GM18511 (cell line): ENCODE measurements around the gene PYGB.

Source experiments
- ATAC-seq: cut with Tn5 transposase; IDR thresholded peaks from one replicate; pipeline ENCODE4 v1.9.1; 2021; ENCODE audit warnings: mild to moderate bottlenecking, moderate library complexity; ENCODE audit not compliant: unreplicated experiment

The PYGB gene

DNA sequence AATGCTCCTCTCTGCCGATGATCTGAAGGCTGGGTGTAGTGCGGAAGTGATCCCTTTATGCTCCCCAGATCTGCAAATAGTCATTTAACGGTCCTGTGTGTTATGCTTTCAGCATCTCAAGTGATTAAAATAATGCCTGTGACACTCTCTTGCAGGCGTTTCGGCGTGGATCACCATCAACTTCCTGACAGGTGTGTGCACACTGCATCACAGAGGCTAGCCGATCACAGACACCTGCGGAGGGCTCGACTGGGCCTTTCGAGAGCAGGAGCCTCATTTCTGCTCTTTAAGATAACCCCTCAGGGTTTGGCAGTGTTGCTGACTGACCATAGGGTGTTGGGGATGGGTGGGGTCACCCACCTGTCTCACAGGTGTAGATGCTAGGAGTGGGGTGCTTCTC, 32.4 kb upstream of the PYGB start:
- no peak for ATAC-seq

DNA sequence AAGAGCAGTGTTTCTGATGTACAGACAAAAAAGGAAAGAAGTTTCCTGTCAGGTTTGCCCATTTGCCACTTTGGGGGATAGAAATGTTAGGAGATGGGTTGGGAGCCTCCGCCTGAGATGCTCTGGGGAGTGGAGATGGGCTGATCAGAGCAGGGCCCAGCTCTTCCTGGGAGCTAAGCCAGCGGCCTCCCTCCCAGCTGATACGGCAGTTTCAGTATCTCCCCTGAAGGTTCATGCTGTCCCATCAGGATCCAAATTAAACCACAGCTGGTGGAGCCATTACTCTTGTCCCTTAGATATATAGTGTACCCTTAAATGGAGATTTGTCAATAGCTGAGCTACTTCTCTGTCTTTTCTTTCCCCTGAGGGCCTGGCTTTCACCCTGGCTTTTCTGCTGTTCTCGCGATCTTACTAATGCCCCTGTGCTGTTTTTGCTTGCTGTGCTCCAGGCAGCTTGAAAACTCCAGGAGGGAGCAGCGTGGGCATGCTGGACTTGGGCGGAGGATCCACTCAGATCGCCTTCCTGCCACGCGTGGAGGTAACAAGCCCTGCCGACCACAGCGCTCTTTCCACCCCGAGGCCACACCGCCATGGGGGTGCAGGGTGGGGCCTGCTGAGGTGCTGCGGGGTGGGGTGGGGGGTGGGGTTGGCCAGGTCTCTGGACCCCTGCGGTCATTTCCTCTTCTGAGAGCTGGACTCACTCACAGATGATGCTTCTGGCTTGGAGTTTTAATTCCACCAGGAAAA, 31.5 kb upstream of the PYGB start:
- ATAC-seq: no peak

DNA sequence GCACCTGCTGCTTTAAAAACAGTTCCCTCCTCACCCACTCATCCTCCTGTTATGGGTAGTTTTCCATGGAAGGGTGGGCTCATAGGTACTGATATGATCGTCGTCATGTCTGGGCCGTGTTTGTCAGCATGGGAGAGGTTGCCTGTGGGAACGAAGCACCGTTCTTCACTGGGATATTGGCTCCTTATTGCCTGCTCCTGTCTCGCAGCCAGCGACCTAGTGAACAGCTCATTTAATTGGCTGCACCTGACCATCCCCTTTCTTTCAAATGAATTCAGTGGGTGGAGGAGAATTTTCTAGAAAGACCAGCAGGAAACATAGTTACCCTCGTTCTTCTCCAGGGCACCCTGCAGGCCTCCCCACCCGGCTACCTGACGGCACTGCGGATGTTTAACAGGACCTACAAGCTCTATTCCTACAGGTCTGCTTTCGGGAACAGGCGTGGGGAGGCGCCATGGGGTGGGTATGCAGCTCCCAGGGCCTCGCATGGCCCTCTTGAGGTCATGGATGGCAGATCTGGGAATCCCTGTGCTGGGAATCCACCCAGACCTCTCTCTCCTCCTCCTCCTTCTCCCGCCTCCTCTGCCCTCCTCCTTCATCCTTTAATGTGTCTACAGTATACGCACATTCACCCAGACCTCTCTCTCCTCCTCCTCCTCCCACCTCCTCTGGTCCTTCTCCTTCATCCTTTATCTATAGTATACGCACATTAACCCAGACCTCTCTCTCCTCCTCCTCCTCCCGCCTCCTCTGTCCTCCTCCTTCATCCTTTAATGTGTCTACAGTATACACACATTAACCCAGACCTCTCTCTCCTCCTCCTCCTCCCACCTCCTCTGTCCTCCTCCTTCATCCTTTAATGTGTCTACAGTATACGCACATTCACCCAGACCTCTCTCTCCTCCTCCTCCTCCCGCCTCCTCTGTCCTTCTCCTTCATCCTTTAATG, 30.4 kb upstream of the PYGB start:
- no peak for ATAC-seq

DNA sequence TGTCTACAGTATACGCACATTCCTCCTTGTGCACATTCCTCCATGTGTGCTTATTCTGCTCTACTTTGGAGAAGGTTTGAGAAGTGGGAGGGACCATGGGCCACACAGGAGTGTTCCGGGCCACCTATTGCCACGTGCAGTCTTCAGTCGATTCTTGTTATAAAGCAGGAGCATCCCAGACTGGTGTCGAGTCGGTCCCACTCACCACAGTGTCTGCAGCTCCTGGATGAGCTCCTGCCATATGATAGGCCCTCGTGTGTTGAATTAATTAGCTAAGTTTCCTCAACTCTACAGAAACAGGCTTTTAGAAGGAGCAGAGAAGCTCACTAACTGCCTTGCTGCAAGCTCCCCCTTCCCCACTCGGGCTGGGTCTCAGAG, 29.8 kb upstream of the PYGB start:
- ATAC-seq: no peak

DNA sequence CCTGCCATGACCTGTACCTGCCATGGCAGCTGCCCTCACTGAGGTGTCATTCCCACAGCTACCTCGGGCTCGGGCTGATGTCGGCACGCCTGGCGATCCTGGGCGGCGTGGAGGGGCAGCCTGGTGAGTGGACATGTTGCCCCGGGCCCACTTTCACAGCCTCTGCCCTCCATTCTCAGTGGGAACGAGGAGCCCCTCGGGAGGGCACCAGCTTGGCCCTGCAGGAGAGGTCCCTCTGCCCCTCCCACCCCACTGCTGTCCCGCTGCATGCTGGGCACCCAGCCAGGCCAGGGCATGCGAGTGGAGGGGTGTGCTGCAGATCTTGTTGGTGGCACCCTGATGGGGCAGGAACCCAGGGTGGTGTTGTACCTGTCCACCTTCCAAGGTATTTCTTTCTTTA, 29.4 kb upstream of the PYGB start:
- ATAC-seq: no peak

GRCh38 chr20:25219365-25219764, 28.5 kb upstream of the PYGB start:
- no peak for ATAC-seq

DNA sequence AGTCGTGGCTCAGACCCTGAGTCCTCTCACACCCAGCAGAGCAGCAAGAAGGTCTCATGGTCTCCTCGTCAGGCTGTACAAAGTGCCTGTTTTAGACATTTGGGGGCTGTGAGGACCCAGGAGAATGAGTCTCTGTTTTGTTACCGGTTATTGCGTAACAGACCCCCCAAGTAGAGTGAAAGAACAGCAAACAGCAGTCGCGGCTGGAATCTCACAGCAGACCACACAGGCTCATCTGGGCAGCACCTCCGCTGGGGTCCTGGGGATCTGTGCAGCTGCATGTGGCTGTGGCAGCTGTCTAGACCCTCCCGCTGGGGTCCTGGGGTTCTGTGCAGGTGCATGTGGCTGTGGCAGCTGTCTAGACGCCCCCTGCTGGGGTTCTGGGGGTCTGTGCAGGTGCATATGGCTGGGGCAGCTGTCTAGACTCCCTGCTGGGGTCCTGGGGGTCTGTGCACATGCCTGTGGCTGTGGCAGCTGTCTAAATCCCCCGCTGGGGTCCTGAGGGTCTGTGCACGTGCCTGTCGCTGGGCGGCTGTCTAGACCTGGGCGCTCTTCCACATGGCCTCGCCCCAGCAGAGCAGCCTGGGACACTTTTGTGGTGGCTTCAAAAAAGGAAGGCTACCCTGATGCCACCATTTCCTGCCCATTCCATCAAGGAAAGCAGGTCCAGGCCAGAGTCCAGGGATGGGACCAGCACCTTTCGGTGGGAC, 27.7 kb upstream of the PYGB start:
- no peak for ATAC-seq

DNA sequence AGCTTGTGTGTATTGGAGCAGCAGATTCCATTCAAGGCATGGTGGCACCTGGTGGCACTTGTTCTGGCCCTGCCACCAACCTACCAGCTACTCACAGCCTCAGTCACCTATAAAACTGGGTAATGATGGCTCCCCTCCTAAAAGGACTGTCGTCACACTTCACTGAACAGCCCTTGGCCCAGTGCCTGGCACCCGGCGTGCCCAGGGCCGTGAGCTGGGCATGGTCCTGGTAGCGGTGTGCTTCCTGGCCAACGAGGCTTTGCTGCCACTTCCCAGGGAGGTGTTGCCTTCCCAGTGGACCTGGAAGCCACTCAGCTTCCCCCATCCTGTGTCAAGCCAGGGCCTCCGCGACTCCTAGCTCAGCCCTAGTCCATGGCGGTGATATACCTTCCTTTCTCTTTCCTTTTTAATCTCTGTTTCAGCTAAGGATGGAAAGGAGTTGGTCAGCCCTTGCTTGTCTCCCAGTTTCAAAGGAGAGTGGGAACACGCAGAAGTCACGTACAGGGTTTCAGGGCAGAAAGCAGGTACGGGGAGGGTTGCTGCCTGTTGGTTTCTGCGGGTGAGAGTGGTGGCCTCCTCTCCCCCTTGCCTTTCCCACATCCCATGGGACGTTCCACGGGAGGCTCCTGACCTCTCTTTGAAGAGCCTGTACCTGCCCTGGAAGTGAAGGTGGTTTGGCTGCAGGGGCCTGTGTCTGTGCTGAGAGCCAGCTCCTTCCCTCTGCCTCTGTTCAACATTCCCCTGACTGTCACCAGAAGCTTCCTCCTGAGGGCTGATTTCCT, 26.9 kb upstream of the PYGB start:
- no peak for ATAC-seq

- no peak for ATAC-seq
Measured at GRCh38 chr20:25221592-25222460, 26.1 kb upstream of the PYGB start.

GRCh38 chr20:25222461-25223178, 25.3 kb upstream of the PYGB start:
- no peak for ATAC-seq

- ATAC-seq: no peak
Measured at GRCh38 chr20:25223179-25223661, 24.7 kb upstream of the PYGB start.

GRCh38 chr20:25223765-25224720, 23.8 kb upstream of the PYGB start:
- no peak for ATAC-seq

- no peak for ATAC-seq
Measured at GRCh38 chr20:25224941-25225340, 22.9 kb upstream of the PYGB start.

- no peak for ATAC-seq
Measured at GRCh38 chr20:25225642-25226432, 22.0 kb upstream of the PYGB start.

- no peak for ATAC-seq
Measured at GRCh38 chr20:25226433-25227316, 21.2 kb upstream of the PYGB start.

GRCh38 chr20:25227317-25227831, 20.5 kb upstream of the PYGB start:
- no peak for ATAC-seq
